PC-3 (cell line): ENCODE measurements around the gene MLKL. TPM values are rescaled to one million over a fixed set of nuclear protein-coding genes. Genes with fewer than 3 reads are reported as not detected.
A peak's percentile ranks its signal among the peaks of the same experiment; 100 is the strongest.

Experiments used
- ATAC-seq: fragments of 200-7000 bp; cut with Tn5 transposase; 2 replicates; pipeline ENCODE4 v1.9.1; 2020; ENCODE audit warnings: mild to moderate bottlenecking, moderate library complexity
- BruUV-seq: library from RNA; stranded (reverse); fragments of 400-500 nt; replicated peaks from 2 replicates; lab custom pipeline; 2021; lab: Mats Ljungman, UMichigan
- CTCF ChIA-PET: fragments of 300-600 bp; sonication (Branson Sonifier 250); formaldehyde crosslinking; loops from one replicate; lab custom pipeline; 2022; ENCODE audit warnings: antibody characterized with exemption; lab: Charles Lee
- POLR2A ChIA-PET: fragments of 300-600 bp; sonication (Branson Sonifier 250); formaldehyde crosslinking; loops from one replicate; lab custom pipeline; 2022; ENCODE audit warnings: antibody characterized with exemption; ENCODE audit not compliant: unreplicated experiment; lab: Charles Lee
- DNase-seq: peaks from one replicate; pipeline ENCODE4 v3.0.0-alpha.2; 2015
- H2AFZ ChIP-seq: fragments of 300-600 bp; sonication (generic); 2 replicates; pipeline ENCODE4 v1.6.0; 2016; ENCODE audit warnings: antibody characterized with exemption, low read length
- H3F3A ChIP-seq: fragments of 300-600 bp; sonication (generic); one replicate; pipeline ENCODE4 v1.6.0; 2017; ENCODE audit warnings: antibody characterized with exemption, low read length, control low read depth, mild to moderate bottlenecking; ENCODE audit not compliant: unreplicated experiment
- H3K27ac ChIP-seq: fragments of 300-600 bp; sonication (generic); 2 replicates; pipeline ENCODE4 v1.5.1; 2016; ENCODE audit warnings: mild to moderate bottlenecking, low read length
- H3K27me3 ChIP-seq: fragments of 300-600 bp; sonication (generic); 2 replicates; pipeline ENCODE4 v1.6.1; 2016; ENCODE audit warnings: low read length, mixed read lengths
- H3K36me3 ChIP-seq: fragments of 300-600 bp; sonication (generic); 2 replicates; pipeline ENCODE4 v1.6.1; 2016; ENCODE audit warnings: low read depth, mixed run types, low read length, mixed read lengths
- H3K4me1 ChIP-seq: fragments of 300-600 bp; sonication (generic); 2 replicates; pipeline ENCODE4 v1.5.1; 2016; ENCODE audit warnings: low read length; ENCODE audit not compliant: insufficient read depth
- H3K4me2 ChIP-seq: fragments of 300-600 bp; sonication (generic); 2 replicates; pipeline ENCODE4 v1.6.0; 2016; ENCODE audit warnings: low read length
- H3K4me3 ChIP-seq: fragments of 300-600 bp; sonication (generic); 2 replicates; pipeline ENCODE4 v1.5.1; 2016; ENCODE audit warnings: mild to moderate bottlenecking, low read length, mixed read lengths
- H3K79me2 ChIP-seq: fragments of 300-600 bp; sonication (generic); 2 replicates; pipeline ENCODE4 v1.6.1; 2017; ENCODE audit warnings: low read length, mixed read lengths
- H3K9ac ChIP-seq: fragments of 300-600 bp; sonication (generic); 2 replicates; pipeline ENCODE4 v1.6.0; 2016; ENCODE audit warnings: mild to moderate bottlenecking, low read length
- H3K9me2 ChIP-seq: fragments of 300-600 bp; sonication (generic); replicated peaks from 2 replicates; pipeline ENCODE4 v1.6.1; 2016; ENCODE audit warnings: mixed run types, low read length, mixed read lengths
- H3K9me3 ChIP-seq: fragments of 300-600 bp; sonication (generic); 2 replicates; pipeline ENCODE4 v1.6.1; 2016; ENCODE audit warnings: low read length, mixed read lengths
- H4K20me1 ChIP-seq: fragments of 300-600 bp; sonication (generic); 2 replicates; pipeline ENCODE4 v1.6.1; 2016; ENCODE audit warnings: low read length, mixed read lengths
- CTCF ChIP-seq: fragments of 300-600 bp; sonication (generic); conservative IDR thresholded peaks from 2 replicates; pipeline ENCODE4 v1.5.1; 2017; ENCODE audit warnings: antibody characterized with exemption, low read depth, mild to moderate bottlenecking, low read length
- EZH2 ChIP-seq: fragments of 300-600 bp; sonication (generic); IDR thresholded peaks from one replicate; pipeline ENCODE4 v1.6.1; 2017; ENCODE audit warnings: antibody characterized with exemption, mild to moderate bottlenecking, low read length; ENCODE audit not compliant: unreplicated experiment
- EZH2phosphoT487 ChIP-seq: fragments of 300-600 bp; sonication (generic); IDR thresholded peaks from 2 replicates; pipeline ENCODE4 v1.6.1; 2018; ENCODE audit warnings: mild to moderate bottlenecking, antibody characterized with exemption, low read length, borderline replicate concordance
- intact Hi-C: fragments of 100-400 bp; cut with micrococcal nuclease; formaldehyde crosslinking; loops from 2 replicates; pipeline ENCODE4 v1.9.0; 2023
- total RNA-seq: library from RNA; depleted of rRNA; stranded (reverse); fragments of >200 nt; gene quantifications from 2 replicates; pipeline ENCODE4 v1.2.3, GENCODE V29; 2014

MLKL gene
- total RNA-seq, 1 experiment from 2014 or later, result 30.9 TPM

DNA sequence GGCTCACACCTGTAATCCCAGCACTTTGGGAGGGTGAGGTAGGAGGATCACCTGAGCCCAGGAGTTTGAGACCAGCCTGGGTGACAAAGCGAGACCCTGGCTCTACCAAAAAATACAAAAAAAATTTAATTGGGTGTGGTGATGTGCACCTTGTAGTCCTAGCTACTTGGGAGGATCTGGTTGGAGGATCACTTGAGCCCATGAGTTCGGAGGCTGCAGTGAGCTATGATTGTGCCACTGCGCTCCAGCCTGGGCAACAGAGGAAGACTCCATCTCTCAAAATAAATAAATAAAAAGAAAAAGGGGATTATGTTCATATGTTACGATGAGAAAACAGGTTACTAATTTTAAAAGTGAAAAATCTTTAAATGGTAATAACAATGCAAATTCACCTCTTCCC lies 996 bp downstream of the MLKL start:
- no peaks in the 10 kb centered on the region for H3K9me2 ChIP-seq
- no peak overlapping the region for H3K27ac ChIP-seq
- H4K20me1 ChIP-seq, result no peaks in the 10 kb centered on the region
- H3K27me3 ChIP-seq, result no peaks in the 10 kb centered on the region
- no peaks in the 10 kb centered on the region for H3K9me3 ChIP-seq
- H3K79me2 ChIP-seq, result peaks cover 30% of the 10 kb centered on the region
- CTCF ChIA-PET, result interaction anchor here (0.8 kb wide), 1 partner anchor 164 kb away, joined by 3 read pairs; no protein-coding TSS in a partner anchor
- TF ChIP-seq EZH2phosphoT487 (no peak), EZH2 (no peak), CTCF (no peak)
- BruUV-seq, result no TSS peak
- no peak overlapping the region for H2AFZ ChIP-seq
- peak overlapping the region; percentile 91; the same call in 1 of the 2 replicates for H3K9ac ChIP-seq
- no peaks in the 10 kb centered on the region; the same call in 1 of the 2 replicates for H3K36me3 ChIP-seq
- intact Hi-C loops, result loop anchor here (2.0 kb wide), 1 partner anchor 33 kb away; the partner anchor contains the start of gene RFWD3
- DNase-seq (no peak), ATAC-seq (no peak)
- H3K4me1 ChIP-seq, result peaks cover 25% of the 10 kb centered on the region
- no peaks in the 10 kb centered on the region for H3F3A ChIP-seq
- H3K4me2 ChIP-seq, result peak overlapping the region; percentile 92
- H3K4me3 ChIP-seq, result peak overlapping the region; percentile 96
- POLR2A ChIA-PET, result no interaction called here

DNA sequence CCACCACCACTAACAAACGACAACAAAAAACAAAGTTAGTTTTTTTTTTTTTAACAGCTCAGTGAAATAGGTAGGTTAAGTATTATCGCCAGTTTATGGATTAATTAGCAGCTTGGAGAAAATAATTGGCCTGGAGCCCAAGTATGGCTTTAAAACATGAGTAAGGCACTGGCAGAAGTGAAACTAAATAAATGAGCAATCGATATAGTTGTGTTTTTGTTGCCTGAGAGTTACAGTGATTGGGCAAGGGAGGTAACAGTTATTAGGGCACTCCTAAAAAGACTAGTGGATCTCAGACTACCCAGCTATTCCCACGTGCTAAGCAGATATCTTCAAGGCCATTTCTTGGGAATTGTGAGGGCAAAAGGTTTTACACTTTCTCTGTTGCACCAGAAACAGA lies 2.4 kb downstream of the MLKL start:
- BruUV-seq, result no TSS peak
- no peaks in the 10 kb centered on the region for H3K9me2 ChIP-seq
- H3K9me3 ChIP-seq, result no peaks in the 10 kb centered on the region
- peaks cover 25% of the 10 kb centered on the region for H3K4me1 ChIP-seq
- peak overlapping the region; percentile 96 for H3K4me3 ChIP-seq
- H2AFZ ChIP-seq, result no peak overlapping the region
- no peaks in the 10 kb centered on the region for H3K27me3 ChIP-seq
- peaks cover 30% of the 10 kb centered on the region for H3K79me2 ChIP-seq
- peak; percentile 7 for DNase-seq
- H3K4me2 ChIP-seq, result peak overlapping the region; percentile 92
- TF ChIP-seq EZH2 (no peak), CTCF (no peak), EZH2phosphoT487 (no peak)
- no peak for ATAC-seq
- no peak overlapping the region for H3K27ac ChIP-seq
- no peaks in the 10 kb centered on the region for H4K20me1 ChIP-seq
- H3K36me3 ChIP-seq, result no peaks in the 10 kb centered on the region; the same call in none of the 2 replicates
- ChIA-PET CTCF (no interaction called here), POLR2A (no interaction called here)
- H3K9ac ChIP-seq, result no peak overlapping the region
- H3F3A ChIP-seq, result no peaks in the 10 kb centered on the region
- intact Hi-C loops, result no loop called here
